Peyer's patch (tissue), 4 donors: ENCODE results near the gene GPC6.

Experiments
- POLR2A ChIP-seq, 2 donors: fragments of 450-650 bp; IDR thresholded peaks; one replicate each; pipeline ENCODE4 v1.5.1; 2017; ENCODE audit warnings: antibody characterized with exemption in 2 of 2, mild to moderate bottlenecking in 2 of 2, moderate library complexity in 2 of 2
- TF ChIP-seq, protein P1 (sequence below), 6 experiments: fragments of 450-650 bp in 4 of 6; fragments of 200-600 bp in 2 of 6; sonication (generic) in 1 of 6; IDR thresholded peaks; one replicate each; pipeline ENCODE4 v1.5.1; 2017 to 2019; ENCODE audit warnings: antibody characterized with exemption in 6 of 6, mild to moderate bottlenecking in 3 of 6, moderate library complexity in 1 of 6

DNA sequence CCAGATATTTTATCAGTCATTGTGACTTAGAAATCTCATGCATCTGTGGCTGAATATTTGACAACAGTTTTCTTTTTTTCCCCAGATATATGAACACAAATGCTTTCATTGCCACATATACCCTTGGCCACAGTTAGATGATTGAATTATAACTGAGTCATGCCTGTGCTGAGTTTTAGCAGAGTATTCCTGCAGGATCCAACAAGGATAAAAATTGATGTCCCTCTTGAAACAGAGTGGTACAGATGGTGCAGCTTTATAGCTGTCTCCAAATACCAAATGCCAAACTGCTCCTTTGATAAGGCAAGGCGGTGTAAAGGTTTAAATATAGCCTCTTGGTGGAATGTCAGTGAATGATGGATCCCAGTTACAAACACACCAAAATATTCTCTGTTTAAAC lies 428.5 kb downstream of the GPC6 start:
- TF ChIP-seq, protein P1, sequence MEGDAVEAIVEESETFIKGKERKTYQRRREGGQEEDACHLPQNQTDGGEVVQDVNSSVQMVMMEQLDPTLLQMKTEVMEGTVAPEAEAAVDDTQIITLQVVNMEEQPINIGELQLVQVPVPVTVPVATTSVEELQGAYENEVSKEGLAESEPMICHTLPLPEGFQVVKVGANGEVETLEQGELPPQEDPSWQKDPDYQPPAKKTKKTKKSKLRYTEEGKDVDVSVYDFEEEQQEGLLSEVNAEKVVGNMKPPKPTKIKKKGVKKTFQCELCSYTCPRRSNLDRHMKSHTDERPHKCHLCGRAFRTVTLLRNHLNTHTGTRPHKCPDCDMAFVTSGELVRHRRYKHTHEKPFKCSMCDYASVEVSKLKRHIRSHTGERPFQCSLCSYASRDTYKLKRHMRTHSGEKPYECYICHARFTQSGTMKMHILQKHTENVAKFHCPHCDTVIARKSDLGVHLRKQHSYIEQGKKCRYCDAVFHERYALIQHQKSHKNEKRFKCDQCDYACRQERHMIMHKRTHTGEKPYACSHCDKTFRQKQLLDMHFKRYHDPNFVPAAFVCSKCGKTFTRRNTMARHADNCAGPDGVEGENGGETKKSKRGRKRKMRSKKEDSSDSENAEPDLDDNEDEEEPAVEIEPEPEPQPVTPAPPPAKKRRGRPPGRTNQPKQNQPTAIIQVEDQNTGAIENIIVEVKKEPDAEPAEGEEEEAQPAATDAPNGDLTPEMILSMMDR (IDR thresholded peaks at IDR 0.05) = no peak
- TF ChIP-seq POLR2A (IDR thresholded peaks at IDR 0.05) = no peak
